ENCODE measurements around the gene PHF12.

The PHF12 gene

DNA sequence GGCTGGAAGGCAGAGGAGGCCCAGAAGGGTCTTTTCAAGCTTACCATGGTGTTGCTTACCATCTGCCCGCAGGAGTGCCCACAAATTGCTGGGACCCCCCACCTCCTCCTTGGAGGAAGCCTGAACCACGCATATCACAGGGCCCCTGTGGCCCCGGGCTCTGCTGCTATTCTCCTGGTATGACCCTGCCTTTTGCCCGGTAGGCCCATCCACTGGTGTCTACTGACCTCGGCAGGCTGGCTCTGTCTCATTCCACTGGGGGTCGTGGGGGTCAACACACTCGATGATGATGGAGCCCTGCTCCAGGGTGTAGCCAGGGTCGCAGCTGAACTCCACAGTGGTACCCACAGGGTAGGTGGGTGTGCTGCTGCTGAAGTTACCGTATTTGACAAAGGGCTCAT lies 8.2 kb upstream of the PHF12 start:
- no peak for TF ChIP-seq Cebpa-rat (IDR thresholded peaks at IDR 0.05)
- Histone ChIP-seq H3K4me1 (no peaks in the 10 kb centered on the region; a peak in 1 of 20 replicates), H3K27ac (no peak overlapping the region), H3K27me3 (no peaks in the 10 kb centered on the region), H3K4me3 (no peak overlapping the region), H4K20me1 (no peaks in the 10 kb centered on the region), H3K4me2 (no peak overlapping the region), H3K9me3 (replicated peaks in 1 of 11) (no peaks in the 10 kb centered on the region), H3K36me3 (no peaks in the 10 kb centered on the region), H3K9ac (no peak overlapping the region)

DNA sequence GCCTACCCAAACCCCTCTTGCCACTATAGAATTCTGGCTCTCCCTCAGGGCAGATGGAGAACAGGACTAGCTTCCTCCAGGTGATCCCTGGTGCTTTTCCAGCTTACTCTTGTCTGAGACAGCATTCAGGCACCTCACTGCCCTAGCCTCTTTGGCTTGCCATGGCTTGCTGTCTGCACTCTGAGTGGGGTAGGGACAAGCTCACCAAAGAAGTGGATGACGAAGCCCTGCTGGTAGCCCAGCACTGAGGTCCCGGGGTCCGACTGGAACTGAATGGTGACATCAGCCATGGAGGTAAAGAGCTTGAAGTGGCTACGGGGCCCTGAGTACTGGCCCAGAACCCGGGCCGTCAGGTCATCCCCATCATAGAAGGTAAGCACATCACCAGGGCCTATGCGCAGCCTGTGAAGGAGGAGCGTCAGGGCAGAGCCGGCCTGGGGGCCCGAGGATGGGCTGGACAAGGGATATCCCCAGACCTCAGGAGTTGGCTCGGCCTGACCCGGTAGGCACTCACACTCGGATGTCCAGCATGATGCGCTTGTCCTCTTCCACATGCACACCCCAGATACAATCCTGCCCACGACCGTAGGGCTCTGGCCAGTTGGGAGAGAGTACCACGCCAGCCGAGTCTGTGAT lies 7.6 kb upstream of the PHF12 start:
- no peak overlapping the region for H3K4me2 ChIP-seq
- H3K27ac ChIP-seq, result no peak overlapping the region
- H3K27me3 ChIP-seq, result no peaks in the 10 kb centered on the region
- no peak for TF ChIP-seq Cebpa-rat (IDR thresholded peaks at IDR 0.05)
- no peaks in the 10 kb centered on the region for H3K36me3 ChIP-seq
- no peaks in the 10 kb centered on the region for H3K9me3 ChIP-seq (replicated peaks in 1 of 11)
- peaks cover 0 to 5% (median 3%) of the 10 kb centered on the region in 10 experiments; a peak in 13 of 20 replicates for H3K4me1 ChIP-seq
- no peak overlapping the region for H3K4me3 ChIP-seq
- no peak overlapping the region; a peak in 2 of 22 replicates for H3K9ac ChIP-seq
- no peaks in the 10 kb centered on the region for H4K20me1 ChIP-seq

DNA sequence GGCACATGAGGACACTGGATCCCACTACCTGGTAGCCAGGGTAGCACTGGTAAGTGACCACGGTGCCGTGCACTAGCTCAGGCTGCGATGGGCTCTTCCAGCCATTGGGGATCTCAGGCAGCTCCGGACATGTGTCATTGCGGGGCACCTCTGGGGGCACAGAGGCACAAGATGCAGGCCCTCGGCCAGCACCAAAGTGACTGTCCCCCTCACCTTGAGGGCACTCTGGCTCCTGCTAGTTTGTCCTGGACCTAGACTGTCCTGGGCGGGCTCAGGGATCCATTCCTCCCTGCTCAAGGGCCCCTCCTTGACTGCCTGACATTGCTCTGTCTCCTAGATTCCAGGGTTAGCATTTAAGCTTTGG lies 6.7 kb upstream of the PHF12 start:
- no peaks in the 10 kb centered on the region for H4K20me1 ChIP-seq
- H3K36me3 ChIP-seq, result no peaks in the 10 kb centered on the region
- TF ChIP-seq Cebpa-rat (IDR thresholded peaks at IDR 0.05), result no peak

DNA sequence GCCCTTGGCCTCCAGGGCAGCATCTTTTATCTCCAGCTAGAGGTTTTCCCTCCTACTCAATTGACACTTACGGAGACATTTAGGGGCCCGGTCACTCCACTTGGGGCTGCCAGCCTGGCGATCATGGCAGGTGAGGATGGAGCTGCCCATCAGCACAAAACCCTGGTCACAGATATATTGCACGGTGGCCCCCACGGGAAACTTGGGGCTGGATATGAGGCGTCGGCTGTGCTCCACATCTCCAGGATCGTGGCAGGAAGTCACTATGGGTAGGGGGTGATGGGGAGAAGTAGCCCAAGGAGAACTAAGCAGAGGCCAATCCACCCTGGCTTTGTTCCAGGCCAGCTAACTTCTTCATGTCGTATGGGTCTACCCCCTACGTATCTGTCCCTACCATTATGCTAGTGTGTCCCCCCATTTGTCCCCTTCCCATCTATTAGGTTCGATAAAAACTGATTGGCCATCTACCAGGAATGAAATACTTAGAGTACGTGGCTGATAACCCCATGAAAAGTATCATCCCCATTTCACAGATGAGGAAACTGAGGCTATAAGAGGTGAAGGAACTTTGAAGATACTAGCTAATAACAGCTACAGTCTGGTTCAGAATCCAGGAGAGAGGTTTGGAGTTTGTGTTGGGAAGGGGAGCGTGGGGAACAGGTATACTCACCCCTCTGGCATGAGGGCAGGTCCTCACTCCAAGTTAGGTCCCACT lies 6.1 kb upstream of the PHF12 start:
- Histone ChIP-seq H3K4me3 (no peak overlapping the region), H3K27me3 (no peaks in the 10 kb centered on the region), H3K4me1 (peaks cover 11 to 20% (median 17%) of the 10 kb centered on the region in 10 experiments), H3K9ac (no peak overlapping the region), H3K27ac (no peak overlapping the region), H4K20me1 (no peaks in the 10 kb centered on the region), H3K36me3 (no peaks in the 10 kb centered on the region), H3K9me3 (replicated peaks in 1 of 11) (no peaks in the 10 kb centered on the region), H3K4me2 (no peak overlapping the region)
- no peak for TF ChIP-seq Cebpa-rat (IDR thresholded peaks at IDR 0.05)

More for the DNA sequence above, 6.7 kb upstream of the PHF12 start:
- no peak overlapping the region for H3K27ac ChIP-seq
- H3K4me1 ChIP-seq, result peaks cover 5 to 15% (median 12%) of the 10 kb centered on the region in 10 experiments
- no peak overlapping the region for H3K4me2 ChIP-seq
- H3K9me3 ChIP-seq (replicated peaks in 1 of 11), result no peaks in the 10 kb centered on the region
- no peak overlapping the region for H3K4me3 ChIP-seq
- no peaks in the 10 kb centered on the region for H3K27me3 ChIP-seq
- H3K9ac ChIP-seq, result no peak overlapping the region

DNA sequence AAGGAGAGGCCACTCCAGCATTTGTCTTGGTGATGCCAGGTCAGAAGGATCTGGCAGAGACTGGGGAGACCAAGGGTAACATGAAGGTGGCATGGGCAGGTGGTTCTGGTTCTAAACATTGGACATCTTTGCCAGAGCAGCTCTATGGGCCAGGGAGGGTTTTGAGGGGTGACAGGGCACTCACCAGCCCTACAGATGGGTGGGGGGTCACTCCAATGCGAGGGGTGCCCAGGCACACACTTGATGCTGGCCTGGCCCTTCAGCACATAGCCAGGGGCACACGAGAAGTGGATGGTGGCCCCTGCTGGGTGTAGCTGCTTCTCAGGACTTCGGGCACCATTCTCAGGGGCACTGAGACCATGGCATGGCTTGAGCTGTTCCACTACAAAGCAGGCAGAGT lies 5.5 kb upstream of the PHF12 start:
- no peak overlapping the region for H3K9ac ChIP-seq
- peaks cover 11 to 20% (median 18%) of the 10 kb centered on the region in 10 experiments for H3K4me1 ChIP-seq
- no peaks in the 10 kb centered on the region for H3K27me3 ChIP-seq
- no peaks in the 10 kb centered on the region for H3K36me3 ChIP-seq
- no peaks in the 10 kb centered on the region for H3K9me3 ChIP-seq (replicated peaks in 1 of 11)
- TF ChIP-seq Cebpa-rat (IDR thresholded peaks at IDR 0.05), result no peak
- H4K20me1 ChIP-seq, result no peaks in the 10 kb centered on the region
- H3K4me2 ChIP-seq, result no peak overlapping the region
- H3K4me3 ChIP-seq, result no peak overlapping the region
- no peak overlapping the region for H3K27ac ChIP-seq

DNA sequence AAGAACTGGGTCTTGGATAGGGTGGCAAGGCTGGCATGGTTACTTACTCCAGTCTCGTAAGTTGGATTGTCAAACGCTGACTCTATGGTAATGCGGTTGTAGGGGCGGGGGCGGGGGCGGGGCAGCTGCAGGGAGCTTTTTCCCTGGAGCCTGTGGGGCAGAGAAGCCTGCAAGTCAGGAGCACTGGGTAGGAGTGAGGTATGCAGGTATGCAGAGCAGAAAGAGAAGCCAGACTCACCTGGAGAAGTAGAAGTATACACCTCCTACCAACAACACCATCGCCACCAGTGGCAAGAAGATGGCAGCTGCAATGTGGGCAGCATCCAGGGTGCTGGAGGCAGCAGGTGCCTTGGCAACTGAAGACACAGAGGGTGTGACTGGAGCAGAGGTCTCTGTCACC lies 4.8 kb upstream of the PHF12 start:
- Histone ChIP-seq H3K27me3 (no peaks in the 10 kb centered on the region), H3K36me3 (no peaks in the 10 kb centered on the region), H3K9me3 (replicated peaks in 1 of 11) (no peaks in the 10 kb centered on the region), H3K4me1 (peaks cover 11 to 20% (median 18%) of the 10 kb centered on the region in 10 experiments), H3K27ac (no peak overlapping the region), H3K4me3 (no peak overlapping the region), H4K20me1 (no peaks in the 10 kb centered on the region), H3K4me2 (no peak overlapping the region), H3K9ac (no peak overlapping the region)
- no peak for TF ChIP-seq Cebpa-rat (IDR thresholded peaks at IDR 0.05)

DNA sequence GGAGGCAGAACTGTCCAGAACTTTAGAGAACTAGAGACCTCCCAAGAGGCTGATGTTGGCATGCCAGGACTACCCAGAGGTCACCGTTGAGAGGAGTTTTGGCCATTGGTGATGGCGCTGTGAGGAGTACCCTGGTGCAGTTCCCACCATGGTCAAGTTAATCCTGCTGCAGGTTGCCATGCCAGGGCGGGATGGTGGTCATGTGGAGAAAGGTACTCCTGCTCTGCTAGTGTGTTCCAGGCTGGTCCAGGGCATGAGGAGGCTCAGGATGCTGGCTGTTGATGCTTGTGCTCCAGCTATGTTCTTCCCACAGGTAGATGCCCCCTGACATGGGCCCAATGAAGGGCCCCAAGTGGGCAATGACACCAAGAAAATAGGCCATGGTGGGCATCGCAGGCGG lies 4.1 kb upstream of the PHF12 start:
- H3K27ac ChIP-seq, result no peak overlapping the region

DNA sequence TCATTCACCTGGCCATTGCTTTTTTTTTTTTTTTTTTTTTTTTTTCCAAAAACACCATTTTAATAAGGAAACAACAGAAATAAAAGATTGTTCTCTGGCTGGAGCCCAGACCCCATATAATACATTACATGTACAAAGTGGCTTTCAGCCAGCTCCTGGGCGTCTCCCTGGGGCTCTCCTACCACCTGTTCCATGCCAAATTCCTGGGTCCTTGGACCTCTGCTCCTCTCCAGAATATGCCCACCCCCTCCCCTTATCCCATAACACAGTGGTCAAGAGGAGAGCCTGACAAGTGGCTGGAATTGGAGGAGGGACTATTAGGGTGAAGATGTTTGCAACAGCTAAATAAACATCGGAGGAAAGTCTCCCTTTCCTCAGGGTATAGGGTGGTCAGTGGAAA lies 3.6 kb upstream of the PHF12 start:
- TF ChIP-seq Cebpa-rat (IDR thresholded peaks at IDR 0.05), result no peak
- H3K4me1 ChIP-seq, result peaks cover 11 to 20% (median 18%) of the 10 kb centered on the region in 10 experiments
- H3K27me3 ChIP-seq, result no peaks in the 10 kb centered on the region
- H3K9me3 ChIP-seq (replicated peaks in 1 of 11), result no peaks in the 10 kb centered on the region
- no peak overlapping the region for H3K9ac ChIP-seq
- H3K36me3 ChIP-seq, result no peaks in the 10 kb centered on the region
- no peak overlapping the region for H3K4me3 ChIP-seq
- H3K27ac ChIP-seq, result no peak overlapping the region
- no peak overlapping the region for H3K4me2 ChIP-seq
- peaks cover 0 to 6% (median under 1%) of the 10 kb centered on the region in 11 experiments; a peak in 6 of 22 replicates for H4K20me1 ChIP-seq

More for the DNA sequence above, 4.1 kb upstream of the PHF12 start:
- TF ChIP-seq Cebpa-rat (IDR thresholded peaks at IDR 0.05), result no peak
- Histone ChIP-seq H3K4me1 (peaks cover 11 to 20% (median 18%) of the 10 kb centered on the region in 10 experiments), H3K4me3 (no peak overlapping the region), H3K27me3 (no peaks in the 10 kb centered on the region), H3K4me2 (no peak overlapping the region), H3K36me3 (no peaks in the 10 kb centered on the region), H3K9me3 (replicated peaks in 1 of 11) (no peaks in the 10 kb centered on the region), H4K20me1 (peaks cover 0 to under 1% (median 0%) of the 10 kb centered on the region in 11 experiments; a peak in 2 of 22 replicates), H3K9ac (no peak overlapping the region)

DNA sequence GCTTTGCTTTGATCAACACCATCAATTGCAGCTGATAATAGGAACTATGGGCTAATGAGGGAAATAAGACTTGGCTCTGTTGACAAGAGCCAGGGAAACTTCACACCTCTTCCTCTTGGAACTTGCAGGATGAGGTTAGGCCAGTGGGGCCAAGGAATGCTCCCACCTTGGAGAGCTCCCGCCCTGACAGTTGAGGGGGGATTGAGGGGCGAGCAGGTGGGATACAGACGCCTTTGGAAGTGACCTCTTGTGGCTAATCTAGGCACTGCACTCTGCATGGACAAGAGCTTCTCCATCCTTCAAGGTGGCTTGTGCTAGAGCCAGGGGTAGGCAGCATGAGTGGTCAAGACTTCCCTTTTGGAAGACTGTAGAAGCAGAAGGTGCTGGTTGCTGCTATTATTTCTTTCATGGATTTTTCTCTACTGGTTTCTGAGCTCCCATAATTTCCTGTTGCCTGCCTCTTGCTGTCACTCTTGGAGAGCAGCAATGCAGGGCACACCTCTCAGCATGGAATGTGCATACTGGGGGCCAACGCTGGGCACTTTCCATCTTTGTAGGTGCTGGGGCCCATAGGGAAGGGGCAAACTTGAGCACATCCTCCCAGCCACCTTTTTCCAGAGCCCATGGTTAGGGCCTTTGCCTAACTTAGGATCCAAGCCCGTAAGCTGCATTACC lies 2.3 kb upstream of the PHF12 start:
- TF ChIP-seq Cebpa-rat (IDR thresholded peaks at IDR 0.05), result no peak
- Histone ChIP-seq H3K9me3 (replicated peaks in 1 of 11) (no peaks in the 10 kb centered on the region), H3K9ac (no peak overlapping the region), H3K36me3 (peaks cover 0 to 3% (median 0%) of the 10 kb centered on the region in 11 experiments; a peak in 2 of 22 replicates), H4K20me1 (peaks cover 4 to 19% (median 7%) of the 10 kb centered on the region in 11 experiments; a peak in 18 of 22 replicates), H3K27me3 (no peaks in the 10 kb centered on the region), H3K4me2 (peak overlapping the region; percentile 75 to 97 (median 88); a peak in 20 of 22 replicates), H3K4me3 (no peak overlapping the region), H3K27ac (no peak overlapping the region), H3K4me1 (peaks cover 11 to 20% (median 18%) of the 10 kb centered on the region in 10 experiments)

All from BLaER1 treated with 17β-estradiol and CSF1 and Interleukin-3, amounts not matched to agents 10 nM and 100 nM (cell line).